H1 (cell line): ENCODE measurements around the gene STT3B. TPM values are rescaled to one million over a fixed set of nuclear protein-coding genes. Genes with fewer than 3 reads are reported as not detected.

Experiments
- CTCF ChIA-PET: fragments of 300-600 bp; sonication (Branson Sonifier 250); formaldehyde crosslinking; loops from one replicate; lab custom pipeline; 2021; ENCODE audit not compliant: partially characterized antibody; lab: Charles Lee
- POLR2A ChIA-PET: fragments of 300-600 bp; sonication (Branson Sonifier 250); formaldehyde crosslinking; loops from one replicate; lab custom pipeline; 2021; ENCODE audit warnings: inconsistent platforms; ENCODE audit not compliant: partially characterized antibody; lab: Charles Lee
- DNase-seq, 2 experiments: peaks; one replicate each; pipeline versions ENCODE4 v3.0.0 to v3.0.0-alpha.2; 2010 to 2022; ENCODE audit warnings: low spot score in 2 of 2, low read depth in 1 of 2, mixed read lengths in 1 of 2
- FAIRE-seq: peaks from 2 replicates; lab custom pipeline; 2011; peaks lifted over from hg19 to GRCh38; lab: Jason Lieb, UNC
- H2AFZ ChIP-seq: 2 replicates; pipeline ENCODE4 v1.8.1; 2012; ENCODE audit warnings: low read length, inconsistent platforms
- H2AK5ac ChIP-seq: 2 replicates; pipeline ENCODE4 v1.6.1; 2013; ENCODE audit warnings: low read depth, low read length
- H2BK120ac ChIP-seq: replicated peaks from 2 replicates; pipeline ENCODE3; 2013; ENCODE audit warnings: low read depth, low read length, inconsistent platforms
- H2BK12ac ChIP-seq: 2 replicates; pipeline ENCODE4 v1.6.1; 2013; ENCODE audit warnings: low read depth, low read length
- H2BK15ac ChIP-seq: 2 replicates; pipeline ENCODE4 v1.6.1; 2013; ENCODE audit warnings: low read length
- H2BK20ac ChIP-seq: 2 replicates; pipeline ENCODE4 v1.6.1; 2013; ENCODE audit warnings: low read length
- H2BK5ac ChIP-seq: 2 replicates; pipeline ENCODE4 v1.6.1; 2013; ENCODE audit warnings: low read depth, low read length
- H3K14ac ChIP-seq: 2 replicates; pipeline ENCODE4 v1.6.1; 2013; ENCODE audit warnings: inconsistent platforms; ENCODE audit not compliant: insufficient read length
- H3K18ac ChIP-seq: 2 replicates; pipeline ENCODE4 v1.6.1; 2013; ENCODE audit warnings: low read length; ENCODE audit errors: extremely low read depth
- H3K23ac ChIP-seq: 2 replicates; pipeline ENCODE4 v1.6.1; 2013; ENCODE audit warnings: inconsistent platforms; ENCODE audit not compliant: insufficient read length
- H3K23me2 ChIP-seq: 2 replicates; pipeline ENCODE4 v1.6.1; 2013; ENCODE audit warnings: low read depth, low read length
- H3K27ac ChIP-seq: 2 replicates; pipeline ENCODE4 v1.6.1; 2011; ENCODE audit warnings: low read depth, low read length, inconsistent platforms
- H3K27me3 ChIP-seq, 4 experiments: replicated peaks in 1 of 4; 1 replicate in 1 of 4; 2 replicates in 3 of 4; pipeline versions ENCODE4 v1.6.1 to v1.8.1; 2011 to 2013; ENCODE audit warnings: low read length in 3 of 4, mild to moderate bottlenecking in 3 of 4, inconsistent platforms in 2 of 4, mixed read lengths in 2 of 4, moderate library complexity in 1 of 4; ENCODE audit not compliant: control insufficient read depth in 3 of 4, insufficient read depth in 3 of 4; ENCODE audit errors: extremely low read depth in 1 of 4
- H3K36me3 ChIP-seq, 4 experiments: 2 replicates each; pipeline versions ENCODE4 v1.6.1 to v1.8.1; 2011 to 2013; ENCODE audit warnings: mild to moderate bottlenecking in 4 of 4, low read length in 3 of 4, moderate library complexity in 2 of 4, control low read depth in 1 of 4, inconsistent platforms in 1 of 4; ENCODE audit not compliant: insufficient read depth in 4 of 4, control insufficient read depth in 2 of 4
- H3K4ac ChIP-seq: replicated peaks from 2 replicates; pipeline ENCODE3; 2013; ENCODE audit warnings: low read length, low read depth, mixed read lengths, inconsistent platforms; ENCODE audit not compliant: insufficient read length
- H3K4me1 ChIP-seq, 4 experiments: replicated peaks in 1 of 4; 1 replicate in 1 of 4; 2 replicates in 3 of 4; pipeline versions ENCODE4 v1.6.1 to v1.8.1; 2011 to 2013; ENCODE audit warnings: low read length in 3 of 4, inconsistent platforms in 2 of 4, mixed read lengths in 1 of 4; ENCODE audit not compliant: insufficient read depth in 4 of 4, control insufficient read depth in 3 of 4
- H3K4me2 ChIP-seq, 2 experiments: 2 replicates each; pipeline versions ENCODE4 v1.6.1 to v1.8.1; 2011 to 2013; ENCODE audit warnings: low read depth in 2 of 2, low read length in 2 of 2, control low read depth in 1 of 2, inconsistent platforms in 1 of 2, mild to moderate bottlenecking in 1 of 2; ENCODE audit not compliant: insufficient read depth in 1 of 2
- H3K4me3 ChIP-seq, 4 experiments: fragments of 200-600, 300-600 bp in 1 of 4; sonication (generic), shearing (Covaris generic), sonication (Bioruptor Twin) in 1 of 4; 2 replicates each; pipeline versions ENCODE4 v1.5.1 to v1.8.1; 2011 to 2016; ENCODE audit warnings: low read length in 4 of 4, low read depth in 3 of 4, control low read depth in 2 of 4, inconsistent platforms in 2 of 4, mild to moderate bottlenecking in 2 of 4, mixed read lengths in 1 of 4, moderate library complexity in 1 of 4; ENCODE audit not compliant: insufficient read depth in 2 of 4; ENCODE audit errors: extremely low read depth in 1 of 4
- H3K56ac ChIP-seq: replicated peaks from 2 replicates; pipeline ENCODE3; 2013; ENCODE audit warnings: low read depth, mild to moderate bottlenecking, mixed read lengths, low read length, inconsistent platforms; ENCODE audit not compliant: insufficient read length
- H3K79me1 ChIP-seq: 2 replicates; pipeline ENCODE4 v1.6.1; 2013; ENCODE audit warnings: low read depth, low read length, control low read depth
- H3K79me2 ChIP-seq, 2 experiments: 2 replicates each; pipeline versions ENCODE4 v1.6.1 to v1.8.1; 2012 to 2013; ENCODE audit warnings: low read length in 2 of 2, mild to moderate bottlenecking in 2 of 2, inconsistent platforms in 1 of 2; ENCODE audit not compliant: insufficient read depth in 2 of 2, control insufficient read depth in 1 of 2
- H3K9ac ChIP-seq, 4 experiments: replicated peaks in 1 of 4; 1 replicate in 1 of 4; 2 replicates in 3 of 4; pipeline versions ENCODE4 v1.6.1 to v1.8.1; 2011 to 2013; ENCODE audit warnings: low read depth in 3 of 4, low read length in 3 of 4, control low read depth in 2 of 4, mild to moderate bottlenecking in 2 of 4, moderate library complexity in 2 of 4, inconsistent platforms in 1 of 4; ENCODE audit errors: extremely low read depth in 1 of 4
- H3K9me3 ChIP-seq, 2 experiments: 2 replicates each; pipeline versions ENCODE4 v1.6.1 to v1.8.1; 2012 to 2013; ENCODE audit warnings: mild to moderate bottlenecking in 2 of 2, moderate library complexity in 2 of 2, control low read depth in 1 of 2, inconsistent platforms in 1 of 2, low read depth in 1 of 2, low read length in 1 of 2, mixed read lengths in 1 of 2; ENCODE audit not compliant: insufficient read depth in 2 of 2
- H4K20me1 ChIP-seq, 2 experiments: replicated peaks in 1 of 2; 2 replicates each; pipeline versions ENCODE3 to v1.8.1; 2011 to 2013; ENCODE audit warnings: inconsistent platforms in 2 of 2, low read length in 2 of 2, mild to moderate bottlenecking in 1 of 2; ENCODE audit not compliant: insufficient read depth in 2 of 2, control insufficient read depth in 1 of 2
- H4K5ac ChIP-seq: 2 replicates; pipeline ENCODE4 v1.6.1; 2013; ENCODE audit warnings: low read length, low read depth, mixed read lengths, inconsistent platforms; ENCODE audit not compliant: insufficient read length
- H4K8ac ChIP-seq: 2 replicates; pipeline ENCODE4 v1.8.0; 2013; ENCODE audit warnings: mild to moderate bottlenecking, moderate library complexity, low read length, inconsistent platforms; ENCODE audit not compliant: insufficient read depth; ENCODE audit errors: extremely low read depth
- H4K91ac ChIP-seq: replicated peaks from 2 replicates; pipeline ENCODE3; 2013; ENCODE audit warnings: low read length, mixed read lengths, inconsistent platforms; ENCODE audit not compliant: insufficient read length
- CHD1 ChIP-seq: IDR thresholded peaks from 2 replicates; pipeline ENCODE4 v1.6.1; 2012; ENCODE audit warnings: low read depth, low read length, improper control_type of control experiment
- FOSL1 ChIP-seq: IDR thresholded peaks from 2 replicates; pipeline ENCODE4 v1.6.1; 2011; ENCODE audit warnings: mild to moderate bottlenecking, low read depth, low read length, moderate library complexity; ENCODE audit not compliant: insufficient read depth
- RAD21 ChIP-seq, 2 experiments: IDR thresholded peaks in 1 of 2; conservative IDR thresholded peaks in 1 of 2; 2 replicates each; pipeline ENCODE4 v1.6.1; 2011; ENCODE audit warnings: low read depth in 2 of 2, low read length in 2 of 2, improper control_type of control experiment in 1 of 2, inconsistent platforms in 1 of 2, mild to moderate bottlenecking in 1 of 2, moderate library complexity in 1 of 2
- TCF12 ChIP-seq: IDR thresholded peaks from 2 replicates; pipeline ENCODE4 v1.6.1; 2011; ENCODE audit warnings: low read depth, mild to moderate bottlenecking, low read length
- WGBS, 2 experiments: shearing (Covaris generic) in 1 of 2; methylation state at CpG; one replicate each; pipeline versions ENCODE4 v1.1.6 to v1.1.7; 2013 to 2015; ENCODE audit warnings: low lambda C conversion rate in 2 of 2, mixed read lengths in 2 of 2, inconsistent platforms in 1 of 2, low coverage in 1 of 2, missing lambda C conversion rate in 1 of 2; ENCODE audit not compliant: insufficient replicate concordance in 2 of 2, insufficient coverage in 1 of 2, insufficient read length in 1 of 2; ENCODE audit errors: extremely low coverage in 1 of 2, missing lambda C conversion rate in 1 of 2; 5-methylcytosine and 5-hydroxymethylcytosine counted together
- polyA plus RNA-seq, 7 experiments: library from polyadenylated mRNA; depleted of rRNA in 3 of 7; stranded (reverse) in 5 of 7; unstranded in 2 of 7; fragments of >200 nt in 5 of 7; fragments of 200-250 nt in 2 of 7; gene quantifications; 1 replicate in 5 of 7; 2 replicates in 1 of 7; 4 replicates in 1 of 7; pipeline versions ENCODE4 v1.2.1 to v1.2.3, GENCODE V29; 2011 to 2013; ENCODE audit warnings: missing spikeins in 2 of 7, mixed read lengths in 2 of 7
- total RNA-seq: library from RNA; stranded (reverse); fragmentation: NEBNext Ultra II Directional; extraction: Animal tissue kit (Norgen Biotek cat#: 25700); gene quantifications from 2 replicates; pipeline ENCODE4 v1.2.1, GENCODE V29; 2021
- TF ChIP-seq, protein P1 (sequence below), 3 experiments: IDR thresholded peaks; 1 replicate in 2 of 3; 2 replicates in 1 of 3; pipeline versions ENCODE4 v1.5.1 to v1.6.1; 2011; ENCODE audit warnings: low read length in 3 of 3, mild to moderate bottlenecking in 3 of 3, inconsistent platforms in 2 of 3, low read depth in 1 of 3, moderate library complexity in 1 of 3; ENCODE audit not compliant: insufficient read depth in 1 of 3; ENCODE audit errors: control extremely low read depth in 1 of 3

Gene STT3B
- total and polyA plus RNA-seq, 2 of the 8 experiments (the other 6 are each of a cell fraction or from before 2014, with no cell fraction given) = 43.5 to 134 TPM

- H3K9ac ChIP-seq = no peak overlapping the region
- H3K4me2 ChIP-seq = peak overlapping the region in 1 of 2 experiments; percentile 38; a peak in 2 of 4 replicates
- no peak overlapping the region for H3K27ac ChIP-seq
- peaks cover 4% of the 10 kb centered on the region for H3K79me1 ChIP-seq
- 87% methylated on average over 5 of the region's 5 CpGs; no CpG with 5 or more reads in 1 of the 2 experiments for WGBS, 2 experiments
- no peak overlapping the region for H2BK15ac ChIP-seq
- no peak overlapping the region for H3K14ac ChIP-seq
- H4K5ac ChIP-seq = no peak overlapping the region
- peaks cover 3 to 98% of the 10 kb centered on the region in 2 experiments; a peak in 3 of 4 replicates for H3K79me2 ChIP-seq
- H3K4me3 ChIP-seq = no peak overlapping the region
- no peak overlapping the region for H2BK120ac ChIP-seq
- H2BK20ac ChIP-seq = no peak overlapping the region
- H3K56ac ChIP-seq = no peak overlapping the region
- peaks cover 22 to 33% of the 10 kb centered on the region in 2 experiments for H4K20me1 ChIP-seq
- peaks cover 3% of the 10 kb centered on the region; the same call in 1 of the 2 replicates for H3K23me2 ChIP-seq
- peaks cover 4 to 13% (median 7%) of the 10 kb centered on the region in 4 experiments for H3K4me1 ChIP-seq
- H3K18ac ChIP-seq = no peak overlapping the region
- no peak overlapping the region for H3K23ac ChIP-seq
- no peak overlapping the region for H2AFZ ChIP-seq
- no peak overlapping the region for H2BK12ac ChIP-seq
- no peaks in the 10 kb centered on the region for H3K36me3 ChIP-seq
- no peak overlapping the region for H4K91ac ChIP-seq
- no peak overlapping the region for H4K8ac ChIP-seq
- ChIA-PET POLR2A (interaction anchor here (0.7 to 1.8 kb wide), 3 partner anchors 12 to 104 kb away, joined by 3 to 21 read pairs (median 5); partner anchors contain the start of gene STT3B), CTCF (interaction anchor here (0.5 to 2.4 kb wide), 21 partner anchors 8 to 803 kb away, joined by 3 to 17 read pairs (median 4); partner anchors contain the start of gene STT3B)
- H2AK5ac ChIP-seq = peak overlapping the region; percentile 92; the same call in 1 of the 2 replicates
- FAIRE-seq (no peak), DNase-seq (no peak)
- H2BK5ac ChIP-seq = peak overlapping the region; percentile 62; the same call in 1 of the 2 replicates
- no peaks in the 10 kb centered on the region for H3K27me3 ChIP-seq
- H3K9me3 ChIP-seq = no peaks in the 10 kb centered on the region
- TF ChIP-seq FOSL1 (no peak), RAD21 (IDR thresholded peaks at IDR 0.05 in 1 of 2, conservative IDR thresholded peaks at IDR 0.05 in 1 of 2; ENCODE audit: low read depth in 2 of 2, low read length in 2 of 2) (peak in 1 of 2 experiments; percentile 43; a peak in 3 of 4 replicates), TCF12 (no peak), CHD1 (no peak)
- TF ChIP-seq, protein P1, sequence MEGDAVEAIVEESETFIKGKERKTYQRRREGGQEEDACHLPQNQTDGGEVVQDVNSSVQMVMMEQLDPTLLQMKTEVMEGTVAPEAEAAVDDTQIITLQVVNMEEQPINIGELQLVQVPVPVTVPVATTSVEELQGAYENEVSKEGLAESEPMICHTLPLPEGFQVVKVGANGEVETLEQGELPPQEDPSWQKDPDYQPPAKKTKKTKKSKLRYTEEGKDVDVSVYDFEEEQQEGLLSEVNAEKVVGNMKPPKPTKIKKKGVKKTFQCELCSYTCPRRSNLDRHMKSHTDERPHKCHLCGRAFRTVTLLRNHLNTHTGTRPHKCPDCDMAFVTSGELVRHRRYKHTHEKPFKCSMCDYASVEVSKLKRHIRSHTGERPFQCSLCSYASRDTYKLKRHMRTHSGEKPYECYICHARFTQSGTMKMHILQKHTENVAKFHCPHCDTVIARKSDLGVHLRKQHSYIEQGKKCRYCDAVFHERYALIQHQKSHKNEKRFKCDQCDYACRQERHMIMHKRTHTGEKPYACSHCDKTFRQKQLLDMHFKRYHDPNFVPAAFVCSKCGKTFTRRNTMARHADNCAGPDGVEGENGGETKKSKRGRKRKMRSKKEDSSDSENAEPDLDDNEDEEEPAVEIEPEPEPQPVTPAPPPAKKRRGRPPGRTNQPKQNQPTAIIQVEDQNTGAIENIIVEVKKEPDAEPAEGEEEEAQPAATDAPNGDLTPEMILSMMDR (IDR thresholded peaks at IDR 0.05; ENCODE audit: control extremely low read depth in 1 of 3, insufficient read depth in 1 of 3, low read depth in 1 of 3, low read length in 3 of 3) = peak; percentile 38 to 64 (median 54)
- no peak overlapping the region for H3K4ac ChIP-seq
These were observed 29.2 kb downstream of the STT3B start for GRCh38 chr3:31561891-31562290.
